ENCODE data around the gene STK25. TPM values are rescaled to one million over a fixed set of nuclear protein-coding genes. Genes with fewer than 3 reads are reported as not detected.
"Not testable (repeated sequence)": the region's sequence is repeated elsewhere in the genome, so short reads cannot be mapped to it uniquely, and the experiment has no call there.

STK25 gene
- polyA plus RNA-seq, 3 donors: 189 to 218 (median 216) TPM

GRCh38 chr2:241469746-241470145 is 38.6 kb downstream of the STK25 start:
- DNase-seq (ENCODE audit: low read depth in 3 of 3, low spot score in 2 of 3): no peak

DNA sequence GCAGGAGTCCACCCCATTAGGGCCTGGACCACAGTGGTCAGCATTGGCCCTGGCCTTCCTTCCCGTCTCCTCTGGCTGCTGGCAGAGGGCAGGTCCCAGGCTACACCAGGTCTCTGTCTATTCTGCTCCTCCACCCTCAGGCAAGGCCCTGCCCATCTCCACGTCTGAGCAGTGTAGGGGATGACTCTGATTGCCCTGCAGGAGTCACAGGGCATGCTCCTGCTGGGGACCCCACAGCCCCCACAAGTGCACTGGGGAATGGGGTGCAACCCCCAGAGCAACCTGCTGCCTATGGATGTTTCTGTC is 40.0 kb downstream of the STK25 start:
- no peak for DNase-seq (ENCODE audit: low read depth in 3 of 3, low spot score in 2 of 3)

DNA sequence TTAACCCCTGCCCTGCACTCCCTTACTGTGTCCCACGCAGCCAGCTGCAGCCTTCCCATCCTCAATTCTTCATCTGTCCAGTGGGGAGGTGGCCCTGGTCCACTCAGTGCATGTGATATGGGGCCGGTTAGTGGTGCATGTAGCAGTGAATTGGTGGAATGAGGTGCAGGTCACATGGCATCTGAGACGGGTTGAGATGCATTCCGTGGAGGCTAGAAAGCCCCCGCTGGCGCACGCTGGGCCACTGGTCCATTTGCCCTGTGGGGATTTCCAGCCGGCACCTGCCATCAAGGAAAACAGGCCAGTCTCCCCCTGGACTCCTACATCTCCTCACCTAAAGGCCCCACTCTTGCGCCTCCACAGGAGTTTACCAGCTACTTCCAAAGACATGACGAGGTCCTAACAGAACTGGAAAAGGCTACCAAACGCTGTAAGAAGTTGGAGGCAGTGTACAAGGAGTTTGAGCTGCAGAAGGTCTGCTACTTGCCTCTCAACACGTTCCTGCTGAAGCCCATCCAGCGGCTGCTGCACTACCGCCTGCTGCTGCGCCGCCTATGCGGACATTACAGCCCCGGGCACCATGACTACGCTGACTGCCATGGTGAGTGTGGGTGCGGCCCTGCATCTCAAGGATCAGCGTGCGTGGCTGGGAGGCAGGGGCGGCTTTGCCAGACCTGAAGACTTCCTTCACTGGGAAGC is 40.5 kb downstream of the STK25 start:
- DNase-seq (ENCODE audit: low read depth in 3 of 3, low spot score in 2 of 3): no peak

DNA sequence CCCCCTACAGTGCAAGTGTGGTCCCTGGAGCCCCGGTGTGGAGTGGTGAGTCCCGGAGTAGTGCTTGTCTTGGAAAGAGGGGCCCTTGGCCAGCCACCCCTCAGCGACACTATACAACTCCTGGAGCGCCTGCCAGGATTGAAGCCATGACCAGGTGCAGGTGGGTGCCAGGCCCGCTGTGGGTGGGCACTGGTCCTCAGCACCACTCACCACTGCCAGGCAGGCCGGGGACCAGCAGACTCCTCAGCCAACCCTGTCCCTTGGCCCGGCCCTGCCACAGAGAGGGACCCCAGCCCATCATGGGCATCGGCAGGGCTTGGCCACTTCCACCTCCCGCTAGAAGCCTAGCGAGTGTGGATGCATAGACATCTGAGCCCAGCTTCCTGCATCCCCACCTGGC is 42.2 kb downstream of the STK25 start:
- no peak for DNase-seq (ENCODE audit: low read depth in 3 of 3, low spot score in 2 of 3)

- no peak for DNase-seq (ENCODE audit: low read depth in 3 of 3, low spot score in 2 of 3)
Observed at GRCh38 chr2:241465543-241465942, 42.8 kb downstream of the STK25 start.

DNA sequence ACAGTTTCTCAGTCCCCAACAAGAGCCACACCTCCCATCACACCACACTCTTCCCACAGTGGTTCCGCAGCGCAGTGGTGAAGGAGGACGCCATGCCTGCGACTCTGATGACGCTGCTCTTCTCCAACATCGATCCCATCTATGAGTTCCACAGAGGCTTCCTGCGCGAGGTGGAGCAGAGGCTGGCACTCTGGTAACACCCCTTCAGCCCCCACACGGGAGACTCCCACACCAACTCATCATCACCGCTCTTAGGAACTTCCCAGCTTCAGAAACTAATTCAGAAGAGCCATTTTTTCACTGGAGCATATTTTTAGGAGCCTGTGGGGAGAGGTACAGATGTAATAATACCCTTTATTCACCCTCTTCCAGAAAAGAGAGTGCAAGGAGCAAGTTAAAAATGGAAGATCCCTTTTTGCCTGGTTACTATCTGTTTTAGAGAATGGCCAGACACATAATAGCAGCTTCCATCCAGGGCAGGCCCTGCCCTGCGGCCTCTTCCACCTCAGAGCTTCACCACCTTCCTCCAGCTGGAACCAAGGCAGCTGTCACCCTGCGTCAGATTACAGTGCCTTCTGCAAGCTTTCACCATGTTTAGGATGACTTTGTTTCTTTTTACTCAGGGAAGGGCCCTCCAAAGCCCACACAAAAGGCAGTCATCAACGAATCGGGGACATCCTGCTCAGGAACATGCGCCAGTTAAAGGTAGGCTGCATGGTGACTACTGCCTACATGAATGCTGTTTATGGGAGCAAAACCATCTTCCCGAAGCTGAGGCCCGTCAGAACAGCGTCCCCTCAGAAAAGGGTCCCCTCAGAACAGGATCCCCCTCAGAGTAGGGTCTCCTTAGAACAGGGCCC is 44.9 kb downstream of the STK25 start:
- no peak for DNase-seq (ENCODE audit: low read depth in 3 of 3, low spot score in 2 of 3)

- DNase-seq (ENCODE audit: low read depth in 3 of 3, low spot score in 2 of 3): no peak
Observed at GRCh38 chr2:241461693-241462677, 46.4 kb downstream of the STK25 start.

GRCh38 chr2:241460631-241461030 is 47.8 kb downstream of the STK25 start:
- DNase-seq (ENCODE audit: low read depth in 3 of 3, low spot score in 2 of 3): no peak

GRCh38 chr2:241459520-241459919 is 48.9 kb downstream of the STK25 start:
- DNase-seq (ENCODE audit: low read depth in 3 of 3, low spot score in 2 of 3): no peak

DNA sequence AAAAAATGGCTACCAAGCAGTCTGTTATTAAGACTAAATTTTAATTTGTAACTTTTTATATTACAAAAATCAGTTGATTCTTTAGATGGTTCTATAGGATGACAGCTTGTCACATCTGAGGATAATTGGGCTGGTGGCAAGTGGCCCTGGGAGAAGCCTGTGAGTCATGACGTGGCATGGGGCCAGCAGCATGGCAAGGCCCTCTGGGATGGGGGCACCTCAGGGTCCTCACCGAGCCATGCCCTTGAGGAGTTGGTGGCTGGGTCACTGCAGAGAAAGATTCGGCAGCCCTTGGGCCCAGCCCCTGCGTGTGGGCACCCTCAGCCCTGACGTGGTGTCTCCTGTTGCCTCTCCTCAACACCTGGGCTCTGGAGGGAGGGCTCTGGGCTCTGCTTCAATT is 49.7 kb downstream of the STK25 start:
- no peak for DNase-seq (ENCODE audit: low read depth in 3 of 3, low spot score in 2 of 3)

DNA sequence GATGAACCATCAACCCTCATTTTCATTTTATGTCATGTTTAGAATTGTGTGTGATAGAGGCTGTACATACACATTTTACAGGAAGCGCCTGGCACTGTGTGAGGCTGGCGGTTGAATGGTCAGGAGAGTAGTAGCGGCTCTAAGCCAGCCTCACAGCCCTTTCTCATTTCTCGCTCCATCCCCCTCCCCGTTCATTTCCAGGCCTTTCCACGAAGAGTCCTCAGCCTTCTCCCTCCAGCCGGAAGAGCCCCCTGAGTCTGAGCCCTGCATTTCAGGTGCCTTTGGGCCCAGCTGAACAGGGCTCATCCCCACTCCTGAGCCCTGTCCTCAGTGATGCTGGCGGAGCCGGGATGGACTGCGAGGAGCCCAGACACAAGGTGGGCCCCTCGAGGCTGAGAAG is 51.8 kb downstream of the STK25 start:
- no peak for DNase-seq (ENCODE audit: low read depth in 3 of 3, low spot score in 2 of 3)

GRCh38 chr2:241454837-241455485 is 53.4 kb downstream of the STK25 start:
- DNase-seq (ENCODE audit: low read depth in 3 of 3, low spot score in 2 of 3): no peak

DNA sequence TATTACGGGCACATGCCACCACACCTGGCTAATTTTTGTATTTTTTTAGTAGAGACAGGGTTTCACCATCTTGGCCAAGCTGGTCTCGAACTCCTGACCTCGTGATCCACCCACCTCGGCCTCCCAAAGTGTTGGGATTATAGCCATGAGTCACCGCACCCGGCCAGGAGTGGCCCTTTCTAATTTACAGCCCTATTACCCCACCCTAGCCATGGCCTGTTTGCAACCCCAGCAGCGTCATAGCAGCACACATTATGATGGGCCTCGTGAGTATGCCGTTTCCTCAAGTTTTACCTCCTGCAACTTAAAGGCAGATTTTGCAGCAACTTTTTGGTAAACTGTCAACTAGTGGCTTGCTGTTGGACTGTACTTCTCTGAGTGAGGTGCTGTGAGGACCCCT is 54.5 kb downstream of the STK25 start:
- not testable (repeated sequence) for DNase-seq (ENCODE audit: low read depth in 3 of 3, low spot score in 2 of 3)

DNA sequence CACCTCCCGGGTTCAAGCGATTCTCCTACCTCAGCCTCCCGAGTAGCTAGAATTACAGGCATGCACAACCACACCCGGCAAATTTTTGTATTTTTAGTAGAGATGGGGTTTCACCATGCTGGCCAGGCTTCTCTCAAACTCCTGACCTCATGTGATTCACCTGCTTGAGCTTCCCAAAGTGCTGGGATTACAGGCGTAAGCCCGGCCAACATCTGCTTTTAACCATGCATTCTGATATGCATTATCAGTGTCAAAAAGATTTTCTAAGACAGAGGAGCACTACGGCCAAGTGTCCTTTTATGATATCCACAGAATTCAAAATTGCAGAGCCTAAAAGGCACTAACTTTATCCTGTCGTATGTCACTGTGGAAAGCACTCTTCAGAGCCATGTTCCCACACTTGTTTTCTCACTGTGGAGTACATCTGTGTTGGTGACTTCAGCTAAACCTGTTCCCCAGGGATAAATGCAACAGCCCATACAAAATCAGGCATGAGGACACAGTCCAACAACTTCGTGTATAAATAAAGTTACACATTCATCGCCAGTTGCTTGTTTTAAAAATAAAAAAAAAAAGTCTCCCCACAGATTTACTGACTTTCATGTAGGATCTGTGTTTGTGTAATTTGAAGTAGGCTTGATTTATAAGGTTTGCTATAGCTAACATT is 56.4 kb downstream of the STK25 start:
- DNase-seq (ENCODE audit: low read depth in 3 of 3, low spot score in 2 of 3): no peak

DNA sequence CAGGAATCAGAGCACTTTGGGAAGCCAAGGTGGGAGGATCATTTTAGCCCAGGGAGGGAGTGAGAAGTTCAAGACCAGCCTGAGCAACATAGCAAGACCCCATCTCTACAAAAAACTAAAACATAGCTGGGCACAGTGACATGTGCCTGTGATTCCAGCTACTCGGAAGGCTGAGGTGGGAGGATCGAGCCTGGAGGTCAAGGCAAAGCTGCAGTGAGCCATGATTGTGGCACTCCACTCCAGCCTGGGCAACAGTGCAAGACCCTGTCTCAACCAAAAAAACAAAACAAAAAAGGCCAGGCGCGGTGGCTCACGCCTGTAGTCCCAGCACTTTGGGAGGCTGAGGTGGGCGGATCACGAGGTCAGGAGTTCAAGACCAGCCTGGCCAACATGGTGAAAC is 58.3 kb downstream of the STK25 start:
- not testable (repeated sequence) for DNase-seq (ENCODE audit: low read depth in 3 of 3, low spot score in 2 of 3)

DNA sequence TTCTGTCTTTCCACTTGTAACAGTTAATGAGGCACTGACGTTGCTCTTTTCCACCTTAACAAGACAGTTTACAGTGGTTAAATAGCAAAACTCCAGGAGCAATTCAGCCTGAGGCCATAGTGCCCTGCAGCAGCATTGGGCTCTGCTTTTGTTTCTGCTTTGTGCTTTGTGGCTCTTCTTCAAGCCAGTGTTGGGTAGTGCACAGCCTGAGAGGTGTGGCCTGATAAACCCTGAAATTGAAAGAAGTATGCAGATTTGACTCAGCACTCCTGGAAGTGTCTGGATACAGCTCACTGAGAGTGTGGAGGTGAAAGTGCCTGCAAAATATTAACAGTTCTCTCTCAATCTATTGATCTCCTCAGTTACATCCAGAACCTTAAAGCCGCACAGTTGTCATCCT is 63.0 kb downstream of the STK25 start:
- DNase-seq (ENCODE audit: low read depth in 3 of 3, low spot score in 2 of 3): no peak

DNA sequence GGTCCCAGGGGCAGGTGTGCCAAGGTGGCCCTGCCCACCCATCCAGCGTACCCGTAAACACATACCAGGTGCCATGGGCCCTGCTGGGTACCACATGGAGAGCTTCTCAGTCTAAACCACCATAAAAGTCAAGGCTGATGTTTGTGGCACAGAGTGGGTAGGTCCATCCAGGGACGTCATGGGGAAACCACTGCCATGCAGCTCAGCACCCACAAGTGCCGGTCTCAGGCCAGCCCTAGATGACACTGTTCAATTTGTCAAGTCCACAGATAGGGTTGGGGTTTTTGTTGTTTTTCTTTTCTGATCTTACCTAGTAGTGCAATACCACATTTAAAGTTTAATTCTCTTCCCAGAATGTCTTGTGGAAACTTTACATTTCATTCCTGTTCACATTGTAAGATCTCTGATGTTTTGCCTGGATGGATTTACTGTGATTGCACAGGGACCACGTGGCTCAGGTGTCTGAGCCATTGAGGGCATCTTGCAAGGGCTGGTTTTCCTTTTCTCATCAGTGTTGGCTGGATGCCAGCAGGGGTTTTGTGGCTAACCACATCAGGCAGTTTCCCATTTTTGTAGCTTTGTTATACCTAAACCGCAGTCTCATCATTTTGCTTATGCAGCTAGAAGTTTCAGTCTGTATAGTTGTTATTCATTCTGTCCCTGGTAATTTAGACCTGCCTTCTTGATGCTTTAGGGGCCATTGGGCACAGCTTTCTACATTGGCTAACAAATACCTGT is 64.7 kb downstream of the STK25 start:
- DNase-seq (ENCODE audit: low read depth in 3 of 3, low spot score in 2 of 3): no peak
